ENCODE measurements around the gene CMTM5. TPM values are rescaled to one million over a fixed set of nuclear protein-coding genes. Genes with fewer than 3 reads are reported as not detected.

The CMTM5 gene
- total RNA-seq, 1 donor from 2014 or later: 2.9 TPM

DNA sequence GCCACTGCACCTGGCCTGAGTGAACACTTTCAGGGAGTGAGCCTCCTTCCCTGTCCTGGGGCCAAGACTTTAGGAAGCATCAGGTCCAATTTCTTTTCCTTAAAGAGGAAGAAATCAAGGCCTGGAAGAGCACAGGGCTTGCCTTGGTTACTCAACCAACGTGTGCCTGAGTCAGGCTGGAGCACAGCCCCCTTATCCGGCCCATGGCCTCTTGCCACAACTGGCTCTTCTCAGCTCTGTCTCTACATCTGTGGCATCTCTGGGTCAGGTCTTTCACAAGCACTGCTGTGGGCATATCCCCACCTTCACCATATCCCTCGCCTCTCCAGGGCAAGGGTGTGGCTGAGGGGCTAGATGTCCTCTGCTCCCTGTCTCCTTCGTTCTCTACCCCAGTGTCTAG is 24.4 kb downstream of the CMTM5 start:
- intact Hi-C loops (cut with DNase I): no loop called here
- no peak for DNase-seq (ENCODE audit: low spot score in 2 of 2)
- no peaks in the 10 kb centered on the region for H3K9me3 ChIP-seq
- no peak overlapping the region for H3K27ac ChIP-seq
- TF ChIP-seq, protein P1, sequence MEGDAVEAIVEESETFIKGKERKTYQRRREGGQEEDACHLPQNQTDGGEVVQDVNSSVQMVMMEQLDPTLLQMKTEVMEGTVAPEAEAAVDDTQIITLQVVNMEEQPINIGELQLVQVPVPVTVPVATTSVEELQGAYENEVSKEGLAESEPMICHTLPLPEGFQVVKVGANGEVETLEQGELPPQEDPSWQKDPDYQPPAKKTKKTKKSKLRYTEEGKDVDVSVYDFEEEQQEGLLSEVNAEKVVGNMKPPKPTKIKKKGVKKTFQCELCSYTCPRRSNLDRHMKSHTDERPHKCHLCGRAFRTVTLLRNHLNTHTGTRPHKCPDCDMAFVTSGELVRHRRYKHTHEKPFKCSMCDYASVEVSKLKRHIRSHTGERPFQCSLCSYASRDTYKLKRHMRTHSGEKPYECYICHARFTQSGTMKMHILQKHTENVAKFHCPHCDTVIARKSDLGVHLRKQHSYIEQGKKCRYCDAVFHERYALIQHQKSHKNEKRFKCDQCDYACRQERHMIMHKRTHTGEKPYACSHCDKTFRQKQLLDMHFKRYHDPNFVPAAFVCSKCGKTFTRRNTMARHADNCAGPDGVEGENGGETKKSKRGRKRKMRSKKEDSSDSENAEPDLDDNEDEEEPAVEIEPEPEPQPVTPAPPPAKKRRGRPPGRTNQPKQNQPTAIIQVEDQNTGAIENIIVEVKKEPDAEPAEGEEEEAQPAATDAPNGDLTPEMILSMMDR (IDR thresholded peaks at IDR 0.05): no peak
- no peaks in the 10 kb centered on the region for H3K36me3 ChIP-seq
- H3K4me1 ChIP-seq: no peaks in the 10 kb centered on the region
- H3K4me3 ChIP-seq: no peak overlapping the region
- H3K27me3 ChIP-seq: no peaks in the 10 kb centered on the region

DNA sequence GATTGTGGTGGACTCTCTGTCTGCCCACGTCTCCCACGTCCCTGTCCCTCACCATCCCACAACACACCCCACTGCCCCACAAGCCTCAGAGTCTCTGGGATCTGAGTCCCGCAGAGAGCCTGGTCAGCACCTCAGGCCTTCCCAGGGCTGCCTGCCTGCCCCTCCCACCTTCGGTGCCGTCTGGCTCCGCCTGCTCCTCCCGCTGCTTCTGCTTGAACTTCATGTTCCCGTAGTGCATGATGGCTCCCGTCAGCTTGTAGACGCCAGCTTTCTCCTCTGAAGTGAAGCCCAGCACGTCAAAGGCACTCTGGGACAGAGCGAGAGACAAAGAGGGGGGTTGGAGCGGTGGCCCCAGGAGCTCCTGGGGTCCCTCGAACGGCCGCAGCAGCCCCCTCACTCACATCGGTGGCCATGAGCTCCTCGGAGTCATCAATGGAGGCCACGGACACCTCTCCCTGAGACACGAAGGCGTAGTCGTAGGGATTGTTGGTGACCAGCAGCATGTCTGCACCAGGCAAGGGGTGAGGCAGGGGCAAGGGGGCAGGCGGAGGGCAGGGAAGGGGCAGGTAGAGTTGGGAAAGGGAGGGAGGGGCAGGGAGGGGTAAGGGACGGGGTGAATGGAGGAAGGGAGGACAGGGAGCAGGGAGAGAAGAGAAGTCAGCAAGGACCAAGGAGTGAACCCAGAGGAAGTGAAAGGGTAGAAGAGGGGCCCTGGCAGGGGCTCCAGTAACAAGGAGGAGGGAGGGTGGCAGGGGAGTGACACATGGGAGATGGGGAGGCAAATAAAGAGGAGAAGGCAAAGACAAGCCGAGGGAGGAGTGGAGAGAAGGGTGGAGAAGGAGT is 25.7 kb downstream of the CMTM5 start:
- no peak for DNase-seq (ENCODE audit: low spot score in 2 of 2)
- H3K9me3 ChIP-seq: no peaks in the 10 kb centered on the region
- no peaks in the 10 kb centered on the region for H3K27me3 ChIP-seq
- intact Hi-C loops (cut with DNase I): no loop called here
- no peaks in the 10 kb centered on the region for H3K4me1 ChIP-seq
- no peak overlapping the region for H3K27ac ChIP-seq
- TF ChIP-seq, protein P1 (IDR thresholded peaks at IDR 0.05): no peak
- no peak overlapping the region for H3K4me3 ChIP-seq
- H3K36me3 ChIP-seq: no peaks in the 10 kb centered on the region

DNA sequence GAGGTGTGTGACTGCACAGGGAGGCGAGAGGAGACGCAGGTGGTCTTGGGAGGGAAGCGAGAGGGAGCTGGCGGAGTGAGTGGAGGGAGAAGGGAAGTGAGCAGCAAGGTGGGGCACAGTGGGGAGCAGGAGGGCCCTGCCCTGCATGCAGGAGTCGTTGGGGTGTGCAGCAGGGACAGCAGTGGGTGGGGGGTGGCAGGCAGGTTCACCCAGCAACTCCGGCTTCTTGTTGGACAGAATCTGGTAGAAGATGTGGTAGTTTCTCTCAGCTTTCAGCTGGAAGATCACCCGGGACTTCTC is 26.2 kb downstream of the CMTM5 start:
- TF ChIP-seq, protein P1 (IDR thresholded peaks at IDR 0.05): no peak
- Histone ChIP-seq H3K36me3 (no peaks in the 10 kb centered on the region), H3K4me1 (no peaks in the 10 kb centered on the region), H3K4me3 (no peak overlapping the region), H3K9me3 (no peaks in the 10 kb centered on the region), H3K27me3 (no peaks in the 10 kb centered on the region), H3K27ac (no peak overlapping the region)
- intact Hi-C loops (cut with DNase I): no loop called here
- no peak for DNase-seq (ENCODE audit: low spot score in 2 of 2)

DNA sequence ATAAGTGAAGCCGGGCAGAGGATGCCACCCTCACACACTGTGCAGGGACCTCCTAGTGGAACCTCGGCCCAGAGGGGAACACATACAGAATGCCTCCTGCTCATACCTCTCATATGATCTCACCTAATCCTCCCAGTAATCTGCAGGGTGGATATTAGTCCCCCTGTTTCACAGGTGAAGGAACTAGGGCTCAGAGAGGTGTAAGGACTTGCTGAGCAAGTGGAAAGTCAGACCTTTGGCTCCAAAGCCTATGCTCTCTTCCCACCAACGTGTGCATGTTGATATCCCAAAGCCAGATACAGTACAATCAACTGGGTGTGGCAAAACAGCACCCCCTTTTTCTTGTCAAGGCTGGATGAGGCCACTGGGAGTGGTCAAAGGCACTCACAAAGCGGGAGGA is 27.1 kb downstream of the CMTM5 start:
- no peak for DNase-seq (ENCODE audit: low spot score in 2 of 2)
- no peaks in the 10 kb centered on the region for H3K36me3 ChIP-seq

DNA sequence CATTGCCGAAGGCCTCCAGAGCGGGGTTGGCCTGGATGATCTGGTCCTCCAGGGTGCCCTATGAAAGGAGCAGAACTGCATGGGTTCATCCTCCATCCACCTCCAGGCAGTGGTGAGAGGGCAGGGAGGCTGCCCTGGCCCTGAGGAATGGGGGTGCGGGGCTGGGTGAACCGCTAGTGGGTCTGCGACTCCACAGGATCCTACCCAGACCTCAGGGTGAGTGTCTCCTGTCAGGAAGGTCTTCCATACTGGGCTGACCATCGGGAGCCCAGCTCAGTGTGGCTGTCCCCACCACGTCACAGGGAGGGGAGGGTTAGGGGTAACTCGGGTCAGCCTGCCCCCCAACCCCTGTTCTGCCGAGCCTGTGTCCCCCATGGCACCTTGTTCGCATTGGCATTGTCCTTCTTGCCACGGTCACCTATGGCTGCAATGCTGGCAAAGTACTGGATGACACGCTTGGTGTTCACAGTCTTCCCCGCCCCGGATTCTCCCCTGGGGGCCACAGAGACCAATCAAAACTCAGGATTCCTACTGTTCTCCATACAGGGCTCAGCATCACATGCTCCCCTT is 27.6 kb downstream of the CMTM5 start:
- intact Hi-C loops (cut with DNase I): no loop called here

More for the DNA sequence above, 27.1 kb downstream of the CMTM5 start:
- no peaks in the 10 kb centered on the region for H3K9me3 ChIP-seq
- intact Hi-C loops (cut with DNase I): no loop called here
- H3K4me3 ChIP-seq: no peak overlapping the region
- no peaks in the 10 kb centered on the region for H3K27me3 ChIP-seq
- no peak overlapping the region for H3K27ac ChIP-seq
- no peaks in the 10 kb centered on the region for H3K4me1 ChIP-seq
- TF ChIP-seq, protein P1 (IDR thresholded peaks at IDR 0.05): no peak

More for the DNA sequence above, 27.6 kb downstream of the CMTM5 start:
- no peak overlapping the region for H3K4me3 ChIP-seq
- no peaks in the 10 kb centered on the region for H3K36me3 ChIP-seq
- no peaks in the 10 kb centered on the region for H3K4me1 ChIP-seq
- H3K27me3 ChIP-seq: no peaks in the 10 kb centered on the region
- no peaks in the 10 kb centered on the region for H3K9me3 ChIP-seq
- DNase-seq (ENCODE audit: low spot score in 2 of 2): no peak
- TF ChIP-seq, protein P1 (IDR thresholded peaks at IDR 0.05): no peak
- no peak overlapping the region for H3K27ac ChIP-seq
